ENCODE results near the gene ANKH. TPM values are rescaled to one million over a fixed set of nuclear protein-coding genes. Genes with fewer than 3 reads are reported as not detected.
"Not testable (repeated sequence)": the region's sequence is repeated elsewhere in the genome, so short reads cannot be mapped to it uniquely, and the experiment has no call there.

The ANKH gene
- total RNA-seq, 1 experiment from 2014 or later: 13.9 TPM

DNA sequence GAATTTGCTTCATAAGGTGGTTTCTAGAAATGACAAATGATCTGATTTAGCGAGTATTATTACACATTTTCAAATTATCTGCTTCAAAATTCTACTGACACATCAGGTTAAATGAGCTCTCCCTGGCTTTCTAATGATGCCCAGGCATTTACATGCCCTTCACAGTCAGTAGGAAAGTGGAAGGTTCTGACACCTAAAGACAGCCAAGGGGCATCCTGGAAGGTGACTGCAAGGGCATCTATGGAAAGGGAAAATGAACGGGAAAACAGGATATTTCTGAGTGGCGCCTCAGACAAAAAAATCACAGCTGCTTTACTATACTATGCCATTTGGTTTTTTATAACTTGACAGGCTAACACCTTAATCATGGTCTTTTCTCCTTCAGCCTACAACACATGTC, 31.0 kb downstream of the ANKH start:
- no TSS peak for BruUV-seq (replicated peaks)
- Histone ChIP-seq H3K4me3 (ENCODE audit: low read depth, low read length, poor library complexity, severe bottlenecking) (no peak overlapping the region), H3K27ac (ENCODE audit: low read depth, low read length, poor library complexity, severe bottlenecking) (no peak overlapping the region), H3K36me3 (ENCODE audit: insufficient read depth, low read length, poor library complexity, severe bottlenecking) (no peaks in the 10 kb centered on the region), H3K4me1 (ENCODE audit: insufficient read depth, low read length, poor library complexity, severe bottlenecking) (no peaks in the 10 kb centered on the region), H3K9me3 (ENCODE audit: low read depth, low read length, poor library complexity, severe bottlenecking) (no peaks in the 10 kb centered on the region), H3K27me3 (replicated peaks; ENCODE audit: insufficient read depth, low read depth, low read length, poor library complexity) (no peaks in the 10 kb centered on the region)
- CTCF ChIA-PET: no interaction called here
- no peak for TF ChIP-seq EZH2 (IDR thresholded peaks at IDR 0.05; ENCODE audit: borderline replicate concordance, low read depth, low read length, poor library complexity, severe bottlenecking)
- no peak for DNase-seq (ENCODE audit: low spot score)
- intact Hi-C loops (cut with micrococcal nuclease; ENCODE audit: unreplicated experiment): no loop called here
- POLR2A ChIA-PET (ENCODE audit: low non-redundant PET): no interaction called here

DNA sequence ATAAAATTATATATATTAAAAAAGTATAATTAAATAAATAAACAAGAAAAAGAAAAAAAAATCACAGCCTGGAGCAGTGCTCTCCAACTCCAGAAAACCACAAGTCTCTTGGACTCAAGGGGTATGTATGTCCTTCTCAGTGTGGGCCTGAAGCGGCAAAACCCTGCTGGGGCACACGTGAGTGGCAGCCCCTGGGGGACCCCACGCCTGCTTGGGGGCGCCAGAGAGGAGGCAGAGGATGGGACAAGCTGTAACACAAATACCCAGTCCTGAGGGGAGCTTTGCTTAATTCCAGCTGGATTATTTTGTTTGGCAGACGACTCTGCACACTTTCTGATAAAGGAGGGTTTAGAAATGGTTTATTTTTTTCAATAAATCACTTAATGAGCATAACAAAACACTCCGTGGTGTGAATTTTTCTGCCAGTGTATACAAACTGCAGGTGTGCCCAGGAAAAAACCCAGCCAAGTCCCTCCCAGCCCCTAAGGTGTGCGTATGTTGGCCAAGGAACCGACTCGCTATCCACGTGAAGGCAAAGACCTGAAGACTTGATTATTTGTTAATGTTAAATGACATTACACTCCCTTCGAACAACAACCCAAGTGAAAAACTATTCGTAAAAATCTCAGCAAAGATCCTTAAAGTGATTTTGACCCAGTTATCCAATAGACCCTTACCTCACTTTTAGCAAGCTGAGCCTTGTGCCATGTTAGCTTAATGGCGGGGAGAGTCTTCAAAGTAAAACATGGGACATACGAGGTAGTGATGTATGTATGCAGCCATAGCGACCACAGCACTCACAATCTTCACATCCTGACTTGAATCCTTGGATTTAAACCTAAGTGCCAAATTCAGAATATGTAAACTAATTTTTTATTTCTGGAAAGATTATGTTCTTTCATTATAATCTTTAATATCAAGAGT, 32.9 kb downstream of the ANKH start:
- BruUV-seq (replicated peaks): no TSS peak
- intact Hi-C loops (cut with micrococcal nuclease; ENCODE audit: unreplicated experiment): no loop called here
- no peak for TF ChIP-seq EZH2 (IDR thresholded peaks at IDR 0.05; ENCODE audit: borderline replicate concordance, low read depth, low read length, poor library complexity, severe bottlenecking)
- TF ChIP-seq, protein P1, sequence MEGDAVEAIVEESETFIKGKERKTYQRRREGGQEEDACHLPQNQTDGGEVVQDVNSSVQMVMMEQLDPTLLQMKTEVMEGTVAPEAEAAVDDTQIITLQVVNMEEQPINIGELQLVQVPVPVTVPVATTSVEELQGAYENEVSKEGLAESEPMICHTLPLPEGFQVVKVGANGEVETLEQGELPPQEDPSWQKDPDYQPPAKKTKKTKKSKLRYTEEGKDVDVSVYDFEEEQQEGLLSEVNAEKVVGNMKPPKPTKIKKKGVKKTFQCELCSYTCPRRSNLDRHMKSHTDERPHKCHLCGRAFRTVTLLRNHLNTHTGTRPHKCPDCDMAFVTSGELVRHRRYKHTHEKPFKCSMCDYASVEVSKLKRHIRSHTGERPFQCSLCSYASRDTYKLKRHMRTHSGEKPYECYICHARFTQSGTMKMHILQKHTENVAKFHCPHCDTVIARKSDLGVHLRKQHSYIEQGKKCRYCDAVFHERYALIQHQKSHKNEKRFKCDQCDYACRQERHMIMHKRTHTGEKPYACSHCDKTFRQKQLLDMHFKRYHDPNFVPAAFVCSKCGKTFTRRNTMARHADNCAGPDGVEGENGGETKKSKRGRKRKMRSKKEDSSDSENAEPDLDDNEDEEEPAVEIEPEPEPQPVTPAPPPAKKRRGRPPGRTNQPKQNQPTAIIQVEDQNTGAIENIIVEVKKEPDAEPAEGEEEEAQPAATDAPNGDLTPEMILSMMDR (conservative IDR thresholded peaks at IDR 0.05; ENCODE audit: low read depth, low read length): no peak
- POLR2A ChIA-PET (ENCODE audit: low non-redundant PET): no interaction called here
- no peaks in the 10 kb centered on the region for H3K36me3 ChIP-seq (ENCODE audit: insufficient read depth, low read length, poor library complexity, severe bottlenecking)
- no peaks in the 10 kb centered on the region for H3K9me3 ChIP-seq (ENCODE audit: low read depth, low read length, poor library complexity, severe bottlenecking)
- H3K27me3 ChIP-seq (replicated peaks; ENCODE audit: insufficient read depth, low read depth, low read length, poor library complexity): no peaks in the 10 kb centered on the region
- DNase-seq (ENCODE audit: low spot score): no peak
- no peak overlapping the region for H3K4me3 ChIP-seq (ENCODE audit: low read depth, low read length, poor library complexity, severe bottlenecking)
- no peaks in the 10 kb centered on the region for H3K4me1 ChIP-seq (ENCODE audit: insufficient read depth, low read length, poor library complexity, severe bottlenecking)
- CTCF ChIA-PET: no interaction called here
- H3K27ac ChIP-seq (ENCODE audit: low read depth, low read length, poor library complexity, severe bottlenecking): no peak overlapping the region

DNA sequence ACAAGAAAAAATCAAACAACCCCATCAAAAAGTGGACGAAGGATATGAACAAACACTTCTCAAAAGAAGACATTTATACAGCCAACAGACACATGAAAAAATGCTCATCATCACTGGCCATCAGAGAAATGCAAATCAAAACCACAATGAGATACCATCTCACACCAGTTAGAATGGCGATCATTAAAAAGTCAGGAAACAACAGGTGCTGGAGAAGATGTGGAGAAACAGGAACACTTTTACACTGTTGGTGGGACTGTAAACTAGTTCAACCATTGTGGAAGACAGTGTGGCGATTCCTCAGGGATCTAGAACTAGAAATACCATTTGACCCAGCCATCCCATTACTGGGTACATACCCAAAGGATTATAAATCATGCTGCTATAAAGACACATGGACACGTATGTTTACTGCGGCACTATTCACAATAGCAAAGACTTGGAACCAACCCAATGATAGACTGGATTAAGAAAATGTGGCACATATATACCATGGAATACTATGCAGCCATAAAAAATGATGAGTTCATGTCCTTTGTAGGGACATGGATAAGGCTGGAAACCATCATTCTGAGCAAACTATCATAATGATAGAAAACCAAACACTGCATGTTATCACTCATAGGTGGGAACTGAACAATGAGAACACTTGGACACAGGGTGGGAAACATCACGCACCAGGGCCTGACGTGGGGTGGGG, 34.0 kb downstream of the ANKH start:
- DNase-seq (ENCODE audit: low spot score); intact Hi-C loops (cut with micrococcal nuclease; ENCODE audit: unreplicated experiment); H3K4me1 ChIP-seq (ENCODE audit: insufficient read depth, low read length, poor library complexity, severe bottlenecking): not testable (repeated sequence)

More for the DNA sequence above, 34.0 kb downstream of the ANKH start:
- H3K4me3 ChIP-seq (ENCODE audit: low read depth, low read length, poor library complexity, severe bottlenecking); BruUV-seq (replicated peaks); CTCF ChIA-PET; H3K36me3 ChIP-seq (ENCODE audit: insufficient read depth, low read length, poor library complexity, severe bottlenecking); H3K27ac ChIP-seq (ENCODE audit: low read depth, low read length, poor library complexity, severe bottlenecking); POLR2A ChIA-PET (ENCODE audit: low non-redundant PET); H3K9me3 ChIP-seq (ENCODE audit: low read depth, low read length, poor library complexity, severe bottlenecking); H3K27me3 ChIP-seq (replicated peaks; ENCODE audit: insufficient read depth, low read depth, low read length, poor library complexity): not testable (repeated sequence)
